Calu3 (cell line): ENCODE data around the gene NCKAP1. TPM values are rescaled to one million over a fixed set of nuclear protein-coding genes. Genes with fewer than 3 reads are reported as not detected.

Experiments
- BruUV-seq: library from RNA; stranded (reverse); fragments of 400-500 nt; replicated peaks from 2 replicates; lab custom pipeline; 2021; lab: Mats Ljungman, UMichigan
- CTCF ChIA-PET: fragments of 300-600 bp; sonication (Branson Sonifier 250); formaldehyde crosslinking; loops from one replicate; lab custom pipeline; 2022; ENCODE audit warnings: antibody characterized with exemption; lab: Charles Lee
- DNase-seq: peaks from one replicate; pipeline ENCODE4 v3.0.0; 2022
- H3K27ac Mint-ChIP-seq: one replicate; pipeline ENCODE4 v1.8.0; 2022; ENCODE audit warnings: mixed read lengths; ENCODE audit not compliant: unreplicated experiment
- H3K27me3 Mint-ChIP-seq: one replicate; pipeline ENCODE4 v1.8.0; 2022; ENCODE audit warnings: mixed read lengths; ENCODE audit not compliant: unreplicated experiment
- H3K36me3 Mint-ChIP-seq: one replicate; pipeline ENCODE4 v1.8.0; 2022; ENCODE audit warnings: mild to moderate bottlenecking, moderate library complexity, mixed read lengths; ENCODE audit not compliant: insufficient read depth, unreplicated experiment
- H3K4me1 Mint-ChIP-seq: one replicate; pipeline ENCODE4 v1.8.0; 2022; ENCODE audit warnings: mild to moderate bottlenecking, low read depth, mixed read lengths; ENCODE audit not compliant: unreplicated experiment
- H3K4me3 Mint-ChIP-seq: one replicate; pipeline ENCODE4 v1.8.0; 2022; ENCODE audit warnings: mild to moderate bottlenecking, low read depth, moderate library complexity, mixed read lengths; ENCODE audit not compliant: unreplicated experiment
- H3K9me3 Mint-ChIP-seq: one replicate; pipeline ENCODE4 v1.8.0; 2022; ENCODE audit warnings: low read depth, mixed read lengths; ENCODE audit not compliant: unreplicated experiment
- CTCF ChIP-seq: fragments of 200-600 bp; IDR thresholded peaks from one replicate; pipeline ENCODE4 v1.8.0; 2022; ENCODE audit warnings: antibody characterized with exemption; ENCODE audit not compliant: unreplicated experiment
- intact Hi-C: fragments of 100-400 bp; cut with micrococcal nuclease; formaldehyde crosslinking; loops from one replicate; pipeline ENCODE4 v1.10.0; 2022; ENCODE audit not compliant: unreplicated experiment
- total RNA-seq: library from RNA; stranded (reverse); gene quantifications from 2 replicates; pipeline ENCODE4 v1.2.3, GENCODE V29; 2022

NCKAP1 gene
- total RNA-seq, 1 experiment from 2014 or later, result 157 TPM

- H3K4me1 Mint-ChIP-seq, result peaks cover 39% of the 10 kb centered on the region
- no peak for DNase-seq
- no peak for TF ChIP-seq CTCF
- H3K9me3 Mint-ChIP-seq, result no peaks in the 10 kb centered on the region
- no TSS peak for BruUV-seq
- H3K27me3 Mint-ChIP-seq, result no peaks in the 10 kb centered on the region
- intact Hi-C loops, result no loop called here
- CTCF ChIA-PET, result no interaction called here
- no peak overlapping the region for H3K4me3 Mint-ChIP-seq
- no peak overlapping the region for H3K27ac Mint-ChIP-seq
- peaks cover 12% of the 10 kb centered on the region for H3K36me3 Mint-ChIP-seq
Measured at GRCh38 chr2:183009249-183009899, 28.9 kb downstream of the NCKAP1 start.

- no TSS peak for BruUV-seq
- H3K9me3 Mint-ChIP-seq, result no peaks in the 10 kb centered on the region
- no peak overlapping the region for H3K4me3 Mint-ChIP-seq
- peaks cover 37% of the 10 kb centered on the region for H3K36me3 Mint-ChIP-seq
- intact Hi-C loops, result no loop called here
- H3K27me3 Mint-ChIP-seq, result no peaks in the 10 kb centered on the region
- peaks cover 13% of the 10 kb centered on the region for H3K4me1 Mint-ChIP-seq
- no peak for TF ChIP-seq CTCF
- DNase-seq, result no peak
- peak overlapping the region; percentile 5 for H3K27ac Mint-ChIP-seq
- CTCF ChIA-PET, result no interaction called here
Measured at GRCh38 chr2:183001948-183002347, 36.3 kb downstream of the NCKAP1 start.

GRCh38 chr2:183000846-183001245, 37.4 kb downstream of the NCKAP1 start:
- CTCF ChIA-PET, result no interaction called here
- Mint-ChIP-seq H3K4me1 (peaks cover 9% of the 10 kb centered on the region), H3K27ac (no peak overlapping the region), H3K27me3 (no peaks in the 10 kb centered on the region), H3K4me3 (no peak overlapping the region), H3K36me3 (peaks cover 42% of the 10 kb centered on the region), H3K9me3 (no peaks in the 10 kb centered on the region)
- no peak for DNase-seq
- no peak for TF ChIP-seq CTCF
- BruUV-seq, result TSS peak; percentile 2
- intact Hi-C loops, result no loop called here

GRCh38 chr2:182999348-183000028, 38.8 kb downstream of the NCKAP1 start:
- Mint-ChIP-seq H3K27ac (peak overlapping the region; percentile 44), H3K9me3 (no peaks in the 10 kb centered on the region), H3K27me3 (no peaks in the 10 kb centered on the region), H3K36me3 (peaks cover 49% of the 10 kb centered on the region), H3K4me3 (no peak overlapping the region), H3K4me1 (no peaks in the 10 kb centered on the region)
- no peak for DNase-seq
- no peak for TF ChIP-seq CTCF
- intact Hi-C loops, result no loop called here
- CTCF ChIA-PET, result no interaction called here
- no TSS peak for BruUV-seq
